GM15510 (cell line): Measurements from ENCODE around the gene INS.

Experiments
- POLR2A ChIP-seq: IDR thresholded peaks from 3 replicates; pipeline ENCODE4 v1.6.1; 2011; ENCODE audit warnings: borderline replicate concordance; ENCODE audit not compliant: insufficient read length; ENCODE audit errors: extremely low read depth

INS gene

GRCh38 chr11:2176389-2176900 lies 15.4 kb upstream of the INS start:
- TF ChIP-seq POLR2A = no peak

GRCh38 chr11:2175659-2176058 lies 14.7 kb upstream of the INS start:
- TF ChIP-seq POLR2A = no peak

- TF ChIP-seq POLR2A = no peak
Measured at GRCh38 chr11:2174361-2174760, 13.4 kb upstream of the INS start.

GRCh38 chr11:2173761-2174160 lies 12.8 kb upstream of the INS start:
- TF ChIP-seq POLR2A = no peak

- TF ChIP-seq POLR2A = no peak
Measured at GRCh38 chr11:2173150-2173693, 12.2 kb upstream of the INS start.

- no peak for TF ChIP-seq POLR2A
Measured at GRCh38 chr11:2172676-2173075, 11.7 kb upstream of the INS start.

- no peak for TF ChIP-seq POLR2A
Measured at GRCh38 chr11:2171591-2172003, 10.6 kb upstream of the INS start, which contains the start of gene TH. Gene TH (minus strand): TSS chr11:2171815. CDS start chr11:2171786, 29 bp downstream.

GRCh38 chr11:2169626-2170570 lies 8.9 kb upstream of the INS start:
- no peak for TF ChIP-seq POLR2A

GRCh38 chr11:2169005-2169378 lies 8.0 kb upstream of the INS start:
- TF ChIP-seq POLR2A = no peak

- no peak for TF ChIP-seq POLR2A
Measured at GRCh38 chr11:2168286-2169004, 7.4 kb upstream of the INS start.

- no peak for TF ChIP-seq POLR2A
Measured at GRCh38 chr11:2167141-2168045, 6.4 kb upstream of the INS start.

- TF ChIP-seq POLR2A = no peak
Measured at GRCh38 chr11:2166091-2166851, 5.3 kb upstream of the INS start.

GRCh38 chr11:2165571-2165970 lies 4.6 kb upstream of the INS start:
- no peak for TF ChIP-seq POLR2A
